ENCODE measurements around the gene RASA1.

Gene RASA1

DNA sequence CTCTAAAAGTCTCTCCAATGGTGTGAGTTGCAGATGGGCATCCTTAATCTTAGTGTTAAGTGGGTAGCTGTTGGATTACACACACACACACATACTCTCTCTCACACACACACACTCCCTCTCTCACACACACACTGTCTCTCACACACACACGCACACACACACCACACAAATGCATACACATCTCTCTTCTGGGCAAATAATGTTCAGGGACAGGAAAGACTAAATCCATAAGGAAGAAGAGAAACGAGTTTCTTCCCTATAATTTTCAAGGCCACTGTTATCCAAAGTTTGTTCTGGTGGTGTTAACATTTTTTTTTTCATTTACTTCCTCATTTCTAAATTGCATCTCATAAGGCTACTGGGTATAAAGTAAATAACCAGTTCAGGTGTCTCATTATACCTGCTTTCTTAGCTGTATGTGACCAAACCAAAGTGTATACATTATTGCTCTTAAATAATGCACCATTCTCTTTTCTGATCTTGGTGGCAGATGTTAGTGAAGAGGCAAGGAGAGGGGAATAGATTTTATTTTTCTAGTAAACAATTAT lies 167.5 kb downstream of the RASA1 start:
- no peak overlapping the region for H2AFZ ChIP-seq (ENCODE audit: low read depth, low read length)
- H3K36me3 ChIP-seq (ENCODE audit: insufficient read depth, low read length), result no peaks in the 10 kb centered on the region
- H3K79me2 ChIP-seq (ENCODE audit: insufficient read depth, low read length), result no peaks in the 10 kb centered on the region
- no peaks in the 10 kb centered on the region for H3K27me3 ChIP-seq (ENCODE audit: insufficient read depth, low read length, poor library complexity)
- no peak for DNase-seq
- TF ChIP-seq EZH2 (IDR thresholded peaks at IDR 0.05; ENCODE audit: borderline replicate concordance, low read depth, low read length, severe bottlenecking) (no peak), CTCF (IDR thresholded peaks at IDR 0.05; ENCODE audit: borderline replicate concordance, extremely low read depth, low read length, poor library complexity, severe bottlenecking) (no peak)
- no peak overlapping the region for H3K9ac ChIP-seq (ENCODE audit: low read depth, low read length)
- H3K4me3 ChIP-seq (ENCODE audit: low read depth in 1 of 2, low read length in 2 of 2), result no peak overlapping the region
- H3K4me2 ChIP-seq (ENCODE audit: insufficient read depth, low read length), result no peak overlapping the region
- H3K27ac ChIP-seq (ENCODE audit: low read length), result no peak overlapping the region
- H4K20me1 ChIP-seq (ENCODE audit: insufficient read depth, low read length), result no peaks in the 10 kb centered on the region
- no peaks in the 10 kb centered on the region for H3K4me1 ChIP-seq (ENCODE audit: insufficient read depth, low read length)
- no peak for ATAC-seq (ENCODE audit: insufficient read depth, low read depth)
- no peaks in the 10 kb centered on the region for H3K9me3 ChIP-seq (ENCODE audit: insufficient read depth, low read length, severe bottlenecking)

- Histone ChIP-seq H4K20me1 (ENCODE audit: insufficient read depth, low read length) (no peaks in the 10 kb centered on the region), H3K4me2 (ENCODE audit: insufficient read depth, low read length) (no peak overlapping the region), H2AFZ (ENCODE audit: low read depth, low read length) (no peak overlapping the region), H3K36me3 (ENCODE audit: insufficient read depth, low read length) (no peaks in the 10 kb centered on the region), H3K27ac (ENCODE audit: low read length) (no peak overlapping the region), H3K79me2 (ENCODE audit: insufficient read depth, low read length) (no peaks in the 10 kb centered on the region), H3K27me3 (ENCODE audit: insufficient read depth, low read length, poor library complexity) (no peaks in the 10 kb centered on the region), H3K9ac (ENCODE audit: low read depth, low read length) (no peak overlapping the region), H3K4me1 (ENCODE audit: insufficient read depth, low read length) (no peaks in the 10 kb centered on the region), H3K9me3 (ENCODE audit: insufficient read depth, low read length, severe bottlenecking) (no peaks in the 10 kb centered on the region), H3K4me3 (ENCODE audit: low read depth in 1 of 2, low read length in 2 of 2) (no peak overlapping the region)
- ATAC-seq (ENCODE audit: insufficient read depth, low read depth), result no peak
- TF ChIP-seq CTCF (IDR thresholded peaks at IDR 0.05; ENCODE audit: borderline replicate concordance, extremely low read depth, low read length, poor library complexity, severe bottlenecking), result no peak
- no peak for TF ChIP-seq EZH2 (IDR thresholded peaks at IDR 0.05; ENCODE audit: borderline replicate concordance, low read depth, low read length, severe bottlenecking)
- no peak for DNase-seq
These were observed 170.0 kb downstream of the RASA1 start for GRCh38 chr5:87437724-87438123.

DNA sequence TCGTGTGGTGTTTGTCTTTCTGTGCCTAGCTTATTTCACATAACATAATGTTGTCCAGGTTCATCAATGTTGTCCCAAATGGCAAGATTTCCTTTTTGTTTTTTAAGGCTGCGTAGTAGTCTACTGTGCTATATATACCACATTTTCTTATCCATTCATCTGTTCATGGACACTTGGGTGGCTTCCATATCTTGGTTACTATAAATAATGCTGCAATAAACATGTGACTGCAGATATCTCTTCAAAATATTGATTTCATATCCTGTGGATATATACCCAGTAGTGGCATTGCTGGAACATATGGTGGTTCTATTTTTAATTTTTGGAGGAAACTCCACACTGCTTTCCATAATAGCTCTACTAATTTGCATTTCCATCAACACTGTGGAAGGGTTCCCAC lies 170.5 kb downstream of the RASA1 start:
- H3K9me3 ChIP-seq (ENCODE audit: insufficient read depth, low read length, severe bottlenecking), result no peaks in the 10 kb centered on the region
- H3K79me2 ChIP-seq (ENCODE audit: insufficient read depth, low read length), result no peaks in the 10 kb centered on the region
- no peaks in the 10 kb centered on the region for H3K36me3 ChIP-seq (ENCODE audit: insufficient read depth, low read length)
- H3K4me1 ChIP-seq (ENCODE audit: insufficient read depth, low read length), result no peaks in the 10 kb centered on the region
- ATAC-seq (ENCODE audit: insufficient read depth, low read depth) (no peak), DNase-seq (no peak)
- H3K9ac ChIP-seq (ENCODE audit: low read depth, low read length), result no peak overlapping the region
- H3K27ac ChIP-seq (ENCODE audit: low read length), result no peak overlapping the region
- no peaks in the 10 kb centered on the region for H4K20me1 ChIP-seq (ENCODE audit: insufficient read depth, low read length)
- H3K4me3 ChIP-seq (ENCODE audit: low read depth in 1 of 2, low read length in 2 of 2), result no peak overlapping the region
- no peak overlapping the region for H2AFZ ChIP-seq (ENCODE audit: low read depth, low read length)
- TF ChIP-seq EZH2 (IDR thresholded peaks at IDR 0.05; ENCODE audit: borderline replicate concordance, low read depth, low read length, severe bottlenecking), result no peak
- TF ChIP-seq CTCF (IDR thresholded peaks at IDR 0.05; ENCODE audit: borderline replicate concordance, extremely low read depth, low read length, poor library complexity, severe bottlenecking), result no peak
- no peaks in the 10 kb centered on the region for H3K27me3 ChIP-seq (ENCODE audit: insufficient read depth, low read length, poor library complexity)
- no peak overlapping the region for H3K4me2 ChIP-seq (ENCODE audit: insufficient read depth, low read length)
